Measurements from ENCODE around the gene PDPK1.
"Not testable (repeated sequence)": the region's sequence is repeated elsewhere in the genome, so short reads cannot be mapped to it uniquely, and the experiment has no call there.

DNA sequence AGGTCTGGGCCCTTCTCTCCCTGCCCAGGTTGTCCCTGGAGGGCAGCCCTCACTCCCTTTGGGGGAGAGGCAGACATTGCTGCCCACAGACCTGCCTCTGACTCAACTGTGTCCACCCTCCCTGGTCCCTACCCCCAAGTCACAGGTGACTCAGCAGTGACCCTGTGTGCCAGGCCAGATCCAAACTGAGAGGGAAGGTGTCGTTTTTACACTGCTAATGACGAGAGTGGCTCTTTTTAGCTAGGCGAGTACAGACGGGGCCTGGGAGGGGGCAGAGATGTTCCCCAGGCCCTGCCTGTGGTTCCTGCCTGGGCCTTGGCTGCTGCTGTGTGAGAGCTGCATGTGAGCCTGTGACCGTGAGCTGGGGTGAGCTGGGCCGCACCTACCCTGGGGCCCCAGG lies 61.3 kb downstream of the PDPK1 start:
- TF ChIP-seq, protein P1, sequence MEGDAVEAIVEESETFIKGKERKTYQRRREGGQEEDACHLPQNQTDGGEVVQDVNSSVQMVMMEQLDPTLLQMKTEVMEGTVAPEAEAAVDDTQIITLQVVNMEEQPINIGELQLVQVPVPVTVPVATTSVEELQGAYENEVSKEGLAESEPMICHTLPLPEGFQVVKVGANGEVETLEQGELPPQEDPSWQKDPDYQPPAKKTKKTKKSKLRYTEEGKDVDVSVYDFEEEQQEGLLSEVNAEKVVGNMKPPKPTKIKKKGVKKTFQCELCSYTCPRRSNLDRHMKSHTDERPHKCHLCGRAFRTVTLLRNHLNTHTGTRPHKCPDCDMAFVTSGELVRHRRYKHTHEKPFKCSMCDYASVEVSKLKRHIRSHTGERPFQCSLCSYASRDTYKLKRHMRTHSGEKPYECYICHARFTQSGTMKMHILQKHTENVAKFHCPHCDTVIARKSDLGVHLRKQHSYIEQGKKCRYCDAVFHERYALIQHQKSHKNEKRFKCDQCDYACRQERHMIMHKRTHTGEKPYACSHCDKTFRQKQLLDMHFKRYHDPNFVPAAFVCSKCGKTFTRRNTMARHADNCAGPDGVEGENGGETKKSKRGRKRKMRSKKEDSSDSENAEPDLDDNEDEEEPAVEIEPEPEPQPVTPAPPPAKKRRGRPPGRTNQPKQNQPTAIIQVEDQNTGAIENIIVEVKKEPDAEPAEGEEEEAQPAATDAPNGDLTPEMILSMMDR (IDR thresholded peaks at IDR 0.05 in 8 of 11, conservative IDR thresholded peaks at IDR 0.05 in 3 of 11): not testable (repeated sequence)
- not testable (repeated sequence) for TF ChIP-seq POLR2A (IDR thresholded peaks at IDR 0.05)

Data from spleen (tissue), 7 donors.